DND-41 (cell line): ENCODE data around the gene P2RY2.

Experiments used
- EZH2 ChIP-seq: IDR thresholded peaks from 3 replicates; pipeline ENCODE4 v1.6.1; 2012; ENCODE audit warnings: borderline replicate concordance, low read depth, mild to moderate bottlenecking, moderate library complexity, low read length, inconsistent platforms; ENCODE audit not compliant: severe bottlenecking
- TF ChIP-seq, protein P1 (sequence below): IDR thresholded peaks from 2 replicates; pipeline ENCODE4 v1.5.1; 2012; ENCODE audit warnings: borderline replicate concordance, low read length, moderate library complexity, mild to moderate bottlenecking; ENCODE audit not compliant: poor library complexity, severe bottlenecking; ENCODE audit errors: extremely low read depth

DNA sequence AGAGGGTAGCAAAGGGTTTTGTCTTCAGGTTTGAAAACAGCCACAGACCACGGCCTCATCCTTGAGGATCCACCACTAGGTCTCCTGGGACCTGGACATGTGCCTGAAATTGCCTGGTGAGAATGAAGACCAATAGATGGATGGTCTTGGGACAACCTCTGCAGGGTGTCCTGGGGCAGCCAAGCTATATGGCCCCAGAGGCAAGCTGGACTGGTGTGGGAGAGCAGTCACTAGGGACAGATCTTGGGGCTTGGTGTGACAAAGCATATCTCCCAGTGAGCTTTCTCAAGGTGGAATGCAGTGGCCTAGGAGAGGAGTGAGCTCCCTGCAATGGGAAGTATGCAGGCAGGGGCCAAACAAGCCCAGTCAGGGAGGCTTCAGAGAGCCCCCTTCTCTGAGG lies 67.6 kb downstream of the P2RY2 start:
- TF ChIP-seq, protein P1, sequence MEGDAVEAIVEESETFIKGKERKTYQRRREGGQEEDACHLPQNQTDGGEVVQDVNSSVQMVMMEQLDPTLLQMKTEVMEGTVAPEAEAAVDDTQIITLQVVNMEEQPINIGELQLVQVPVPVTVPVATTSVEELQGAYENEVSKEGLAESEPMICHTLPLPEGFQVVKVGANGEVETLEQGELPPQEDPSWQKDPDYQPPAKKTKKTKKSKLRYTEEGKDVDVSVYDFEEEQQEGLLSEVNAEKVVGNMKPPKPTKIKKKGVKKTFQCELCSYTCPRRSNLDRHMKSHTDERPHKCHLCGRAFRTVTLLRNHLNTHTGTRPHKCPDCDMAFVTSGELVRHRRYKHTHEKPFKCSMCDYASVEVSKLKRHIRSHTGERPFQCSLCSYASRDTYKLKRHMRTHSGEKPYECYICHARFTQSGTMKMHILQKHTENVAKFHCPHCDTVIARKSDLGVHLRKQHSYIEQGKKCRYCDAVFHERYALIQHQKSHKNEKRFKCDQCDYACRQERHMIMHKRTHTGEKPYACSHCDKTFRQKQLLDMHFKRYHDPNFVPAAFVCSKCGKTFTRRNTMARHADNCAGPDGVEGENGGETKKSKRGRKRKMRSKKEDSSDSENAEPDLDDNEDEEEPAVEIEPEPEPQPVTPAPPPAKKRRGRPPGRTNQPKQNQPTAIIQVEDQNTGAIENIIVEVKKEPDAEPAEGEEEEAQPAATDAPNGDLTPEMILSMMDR, result no peak
- TF ChIP-seq EZH2, result no peak
